Stimulated activated CD8-positive, alpha-beta memory T cell treated with anti-CD3 and anti-CD28 coated beads, Interleukin-12 subunit alpha, Interleukin-12 subunit beta, amount 100 ng/mL, for 24 hours (primary cell): Measurements from ENCODE around the gene NKX2-3.

Experiments used
- DNase-seq: peaks from one replicate; pipeline ENCODE4 v3.0.0-alpha.2; 2020; ENCODE audit errors: extremely low read depth

Gene NKX2-3

GRCh38 chr10:99579971-99580370 is 47.2 kb downstream of the NKX2-3 start:
- DNase-seq, result no peak

- DNase-seq, result no peak
These were observed 49.6 kb downstream of the NKX2-3 start for GRCh38 chr10:99582255-99582770.

- DNase-seq, result no peak
These were observed 50.9 kb downstream of the NKX2-3 start for GRCh38 chr10:99583687-99584086.
